WTC11 (cell line): ENCODE measurements around the gene CACNA1H. TPM values are rescaled to one million over a fixed set of nuclear protein-coding genes. Genes with fewer than 3 reads are reported as not detected.

Source experiments
- ATAC-seq: fragments of 200-7000 bp; cut with Tn5 transposase; 2 replicates; pipeline ENCODE4 v1.10.0; 2021; ENCODE audit warnings: mild to moderate bottlenecking, moderate library complexity
- CTCF ChIA-PET: fragments of 300-600 bp; sonication (Branson Sonifier 250); formaldehyde crosslinking; loops from one replicate; lab custom pipeline; 2021; ENCODE audit warnings: antibody characterized with exemption; lab: Charles Lee
- POLR2A ChIA-PET: fragments of 350-600 bp; sonication (Branson Sonifier 250); formaldehyde crosslinking; loops from one replicate; lab custom pipeline; 2021; ENCODE audit warnings: antibody characterized with exemption; lab: Charles Lee
- DNase-seq: peaks from one replicate; pipeline ENCODE4 v3.0.0; 2021; ENCODE audit warnings: low spot score
- H3K27ac Mint-ChIP-seq: 2 replicates; pipeline ENCODE4 v1.8.0; 2021; ENCODE audit warnings: mixed read lengths
- H3K27me3 Mint-ChIP-seq: 2 replicates; pipeline ENCODE4 v1.8.0; 2021; ENCODE audit warnings: low read depth, mild to moderate bottlenecking, moderate library complexity, mixed read lengths
- H3K36me3 Mint-ChIP-seq: 2 replicates; pipeline ENCODE4 v1.8.0; 2021; ENCODE audit warnings: mixed read lengths
- H3K4me1 Mint-ChIP-seq: 2 replicates; pipeline ENCODE4 v1.8.0; 2022; ENCODE audit warnings: mixed read lengths
- H3K4me3 Mint-ChIP-seq: 2 replicates; pipeline ENCODE4 v1.8.0; 2021; ENCODE audit warnings: mild to moderate bottlenecking, moderate library complexity, mixed read lengths
- H3K9me3 Mint-ChIP-seq: 2 replicates; pipeline ENCODE4 v1.8.0; 2021; ENCODE audit warnings: mixed read lengths
- AFF4 ChIP-seq: sonication (generic); formaldehyde crosslinking; IDR thresholded peaks from 2 replicates; pipeline ENCODE4 v1.8.1; 2023; ENCODE audit warnings: mild to moderate bottlenecking, missing genetic modification reagents, borderline replicate concordance
- ARID4B ChIP-seq: sonication (generic); formaldehyde crosslinking; IDR thresholded peaks from 2 replicates; pipeline ENCODE4 v1.8.0; 2023; ENCODE audit warnings: missing genetic modification reagents, mild to moderate bottlenecking, borderline replicate concordance
- ATF3 ChIP-seq: sonication (generic); formaldehyde crosslinking; conservative IDR thresholded peaks from 2 replicates; pipeline ENCODE4 v1.8.1; 2022; ENCODE audit warnings: mild to moderate bottlenecking, missing genetic modification reagents
- CBFB ChIP-seq: sonication (generic); formaldehyde crosslinking; IDR thresholded peaks from 2 replicates; pipeline ENCODE4 v1.8.1; 2022; ENCODE audit warnings: mild to moderate bottlenecking, low read depth, missing genetic modification reagents
- CDX4 ChIP-seq: fragments of 250-450 bp; sonication (Bioruptor Pico); IDR thresholded peaks from 2 replicates; pipeline ENCODE4 v1.9.0; 2021; ENCODE audit warnings: moderate library complexity, mild to moderate bottlenecking, inconsistent platforms, borderline replicate concordance
- EMX1 ChIP-seq: fragments of 250-450 bp; sonication (Bioruptor Pico); IDR thresholded peaks from 2 replicates; pipeline ENCODE4 v1.8.0; 2021; ENCODE audit warnings: mild to moderate bottlenecking
- ERG ChIP-seq: fragments of 250-450 bp; sonication (Bioruptor Pico); IDR thresholded peaks from 2 replicates; pipeline ENCODE4 v1.8.0; 2021; ENCODE audit warnings: mild to moderate bottlenecking
- FOXP4 ChIP-seq: sonication (generic); formaldehyde crosslinking; IDR thresholded peaks from 2 replicates; pipeline ENCODE4 v1.8.0; 2022; ENCODE audit warnings: mild to moderate bottlenecking, missing genetic modification reagents
- GRHL2 ChIP-seq: fragments of 250-450 bp; sonication (Bioruptor Pico); IDR thresholded peaks from 2 replicates; pipeline ENCODE4 v1.8.0; 2022; ENCODE audit warnings: mild to moderate bottlenecking, moderate library complexity; ENCODE audit not compliant: insufficient replicate concordance, severe bottlenecking
- HMGA2 ChIP-seq: fragments of 250-450 bp; sonication (Bioruptor Pico); IDR thresholded peaks from 2 replicates; pipeline ENCODE4 v1.4.0; 2021; ENCODE audit warnings: mild to moderate bottlenecking, moderate library complexity
- JAZF1 ChIP-seq: fragments of 250-450 bp; sonication (Bioruptor Pico); IDR thresholded peaks from 2 replicates; pipeline ENCODE4 v1.9.0; 2021; ENCODE audit warnings: moderate library complexity, mild to moderate bottlenecking, inconsistent platforms
- KAT7 ChIP-seq: sonication (generic); formaldehyde crosslinking; IDR thresholded peaks from 2 replicates; pipeline ENCODE4 v1.8.1; 2023; ENCODE audit warnings: missing genetic modification reagents, mild to moderate bottlenecking, borderline replicate concordance
- STAT6 ChIP-seq: sonication (generic); formaldehyde crosslinking; conservative IDR thresholded peaks from 2 replicates; pipeline ENCODE4 v1.8.1; 2023; ENCODE audit warnings: mild to moderate bottlenecking, low read depth, missing genetic modification reagents, moderate library complexity
- TEAD1 ChIP-seq: sonication (generic); formaldehyde crosslinking; IDR thresholded peaks from 2 replicates; pipeline ENCODE4 v1.8.0; 2022; ENCODE audit warnings: mild to moderate bottlenecking, missing genetic modification reagents
- ZBTB21 ChIP-seq: sonication (generic); formaldehyde crosslinking; IDR thresholded peaks from 2 replicates; pipeline ENCODE4 v1.8.1; 2023; ENCODE audit warnings: mild to moderate bottlenecking, missing genetic modification reagents, borderline replicate concordance
- ZNF121 ChIP-seq: sonication (generic); formaldehyde crosslinking; IDR thresholded peaks from 2 replicates; pipeline ENCODE4 v1.8.0; 2023; ENCODE audit warnings: missing genetic modification reagents
- ZNF425 ChIP-seq: fragments of 250-450 bp; sonication (Bioruptor Pico); conservative IDR thresholded peaks from 2 replicates; pipeline ENCODE4 v1.9.0; 2021; ENCODE audit warnings: mild to moderate bottlenecking
- total RNA-seq: library from RNA; stranded (reverse); gene quantifications from 3 replicates; pipeline ENCODE4 v1.2.3, GENCODE V29; 2021

Gene CACNA1H
- total RNA-seq, 1 experiment from 2014 or later: 38.0 TPM

GRCh38 chr16:1165511-1165910 lies 12.6 kb downstream of the CACNA1H start (continued):
- TF ChIP-seq CDX4 (CRISPR knock-in tag): no peak
- no peak for TF ChIP-seq STAT6 (CRISPR knock-in tag)
- no peak for TF ChIP-seq FOXP4 (CRISPR knock-in tag)
- TF ChIP-seq ZBTB21 (CRISPR knock-in tag): no peak
- TF ChIP-seq HMGA2 (CRISPR knock-in tag): no peak
- no peak for TF ChIP-seq KAT7
- no peak for TF ChIP-seq ATF3 (CRISPR knock-in tag)
- TF ChIP-seq TEAD1 (CRISPR knock-in tag): no peak
- TF ChIP-seq ZNF121 (CRISPR knock-in tag): no peak
- no peak for TF ChIP-seq ARID4B
- no peak for TF ChIP-seq EMX1 (CRISPR knock-in tag)
- no peak for TF ChIP-seq GRHL2 (CRISPR knock-in tag)
- TF ChIP-seq, all 79 proteins: peak for 0

GRCh38 chr16:1167276-1168107 lies 14.6 kb downstream of the CACNA1H start:
- POLR2A ChIA-PET: no interaction called here
- Mint-ChIP-seq H3K27me3 (no peaks in the 10 kb centered on the region), H3K4me3 (no peak overlapping the region), H3K36me3 (no peaks in the 10 kb centered on the region), H3K27ac (no peak overlapping the region), H3K4me1 (no peaks in the 10 kb centered on the region), H3K9me3 (no peaks in the 10 kb centered on the region)
- ATAC-seq: peak; percentile 27; the same call in 1 of the 2 replicates
- peak; percentile 43 for DNase-seq
- CTCF ChIA-PET: interaction anchor here (1.0 to 1.7 kb wide), 2 partner anchors 64 to 110 kb away, joined by 3 to 4 read pairs; no protein-coding TSS in a partner anchor
- TF ChIP-seq JAZF1 (CRISPR knock-in tag) (no peak), AFF4 (no peak), ERG (CRISPR knock-in tag) (no peak), CBFB (no peak), ZNF425 (no peak)
